ENCODE measurements around the gene LTO1. TPM values are rescaled to one million over a fixed set of nuclear protein-coding genes. Genes with fewer than 3 reads are reported as not detected.

Gene LTO1
- total RNA-seq, 2 donors from 2014 or later = 23.2 to 32.2 TPM

GRCh38 chr11:69645801-69646492 lies 29.2 kb downstream of the LTO1 start:
- WGBS, 2 experiments (ENCODE audit: insufficient coverage in 1 of 2, insufficient read length in 1 of 2) = 84 to 87% methylated on average over 30 of the region's 30 CpGs
- Mint-ChIP-seq H3K4me1 (no peaks in the 10 kb centered on the region), H3K9me3 (no peaks in the 10 kb centered on the region), H3K4me3 (no peak overlapping the region), H3K36me3 (ENCODE audit: low read depth) (peaks cover 39% of the 10 kb centered on the region), H3K27ac (no peak overlapping the region), H3K27me3 (ENCODE audit: insufficient read depth) (no peaks in the 10 kb centered on the region)
- DNase-seq = peak; percentile 55
- no peaks in the 10 kb centered on the region for H3K9me3 ChIP-seq (ENCODE audit: control insufficient read depth, low read length)
- peak overlapping the region; percentile 57 for H3K27ac ChIP-seq (ENCODE audit: low read depth, low read length)
- H3K4me3 ChIP-seq (ENCODE audit: low read length) = no peak overlapping the region
- H3K27me3 ChIP-seq (ENCODE audit: control insufficient read depth, insufficient read depth, low read length, poor library complexity, severe bottlenecking) = peaks cover 15% of the 10 kb centered on the region
- no peak overlapping the region for H3K9ac ChIP-seq (ENCODE audit: extremely low read depth, low read length, poor library complexity, severe bottlenecking)
- H3K36me3 ChIP-seq (ENCODE audit: control insufficient read depth, insufficient read depth, low read length) = no peaks in the 10 kb centered on the region
- TF ChIP-seq CTCF (conservative IDR thresholded peaks at IDR 0.05) = no peak
- no peaks in the 10 kb centered on the region for H3K4me1 ChIP-seq (ENCODE audit: control insufficient read depth, insufficient read depth, low read length)

- H3K9ac ChIP-seq (ENCODE audit: extremely low read depth, low read length, poor library complexity, severe bottlenecking) = no peak overlapping the region
- H3K4me1 Mint-ChIP-seq = peaks cover 3% of the 10 kb centered on the region
Measured at GRCh38 chr11:69644962-69645675, 30.0 kb downstream of the LTO1 start.

More at GRCh38 chr11:69644962-69645675, 30.0 kb downstream of the LTO1 start:
- TF ChIP-seq CTCF (conservative IDR thresholded peaks at IDR 0.05) = peak; percentile 38
- DNase-seq = peak; percentile 66
- H3K4me3 Mint-ChIP-seq = no peak overlapping the region
- H3K9me3 Mint-ChIP-seq = no peaks in the 10 kb centered on the region
- Histone ChIP-seq H3K9me3 (ENCODE audit: control insufficient read depth, low read length) (no peaks in the 10 kb centered on the region), H3K27ac (ENCODE audit: low read depth, low read length) (no peak overlapping the region), H3K4me3 (ENCODE audit: low read length) (no peak overlapping the region), H3K36me3 (ENCODE audit: control insufficient read depth, insufficient read depth, low read length) (no peaks in the 10 kb centered on the region), H3K27me3 (ENCODE audit: control insufficient read depth, insufficient read depth, low read length, poor library complexity, severe bottlenecking) (peaks cover 21% of the 10 kb centered on the region), H3K4me1 (ENCODE audit: control insufficient read depth, insufficient read depth, low read length) (peaks cover 5% of the 10 kb centered on the region)
- no peaks in the 10 kb centered on the region for H3K27me3 Mint-ChIP-seq (ENCODE audit: insufficient read depth)
- H3K27ac Mint-ChIP-seq = no peak overlapping the region
- 90 to 93% methylated on average over 15 to 20 of the region's 20 CpGs for WGBS, 2 experiments (ENCODE audit: insufficient coverage in 1 of 2, insufficient read length in 1 of 2)
- H3K36me3 Mint-ChIP-seq (ENCODE audit: low read depth) = peaks cover 39% of the 10 kb centered on the region
